ENCODE results near the gene EED.
"Not testable (repeated sequence)": the region's sequence is repeated elsewhere in the genome, so short reads cannot be mapped to it uniquely, and the experiment has no call there.

The EED gene

GRCh38 chr11:86214710-86215109 lies 29.8 kb upstream of the EED start:
- DNase-seq (ENCODE audit: low read depth), result no peak
- TF ChIP-seq, protein P1, sequence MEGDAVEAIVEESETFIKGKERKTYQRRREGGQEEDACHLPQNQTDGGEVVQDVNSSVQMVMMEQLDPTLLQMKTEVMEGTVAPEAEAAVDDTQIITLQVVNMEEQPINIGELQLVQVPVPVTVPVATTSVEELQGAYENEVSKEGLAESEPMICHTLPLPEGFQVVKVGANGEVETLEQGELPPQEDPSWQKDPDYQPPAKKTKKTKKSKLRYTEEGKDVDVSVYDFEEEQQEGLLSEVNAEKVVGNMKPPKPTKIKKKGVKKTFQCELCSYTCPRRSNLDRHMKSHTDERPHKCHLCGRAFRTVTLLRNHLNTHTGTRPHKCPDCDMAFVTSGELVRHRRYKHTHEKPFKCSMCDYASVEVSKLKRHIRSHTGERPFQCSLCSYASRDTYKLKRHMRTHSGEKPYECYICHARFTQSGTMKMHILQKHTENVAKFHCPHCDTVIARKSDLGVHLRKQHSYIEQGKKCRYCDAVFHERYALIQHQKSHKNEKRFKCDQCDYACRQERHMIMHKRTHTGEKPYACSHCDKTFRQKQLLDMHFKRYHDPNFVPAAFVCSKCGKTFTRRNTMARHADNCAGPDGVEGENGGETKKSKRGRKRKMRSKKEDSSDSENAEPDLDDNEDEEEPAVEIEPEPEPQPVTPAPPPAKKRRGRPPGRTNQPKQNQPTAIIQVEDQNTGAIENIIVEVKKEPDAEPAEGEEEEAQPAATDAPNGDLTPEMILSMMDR (IDR thresholded peaks at IDR 0.05; ENCODE audit: low read length, missing control alignments), result peak; percentile 5
- H3K4me3 ChIP-seq (replicated peaks; ENCODE audit: low read depth, low read length), result no peak overlapping the region

- peak; percentile 87 for DNase-seq (ENCODE audit: low read depth)
- TF ChIP-seq, protein P1 (IDR thresholded peaks at IDR 0.05; ENCODE audit: low read length, missing control alignments), result peak; percentile 97
- peak overlapping the region; percentile 21 for H3K4me3 ChIP-seq (replicated peaks; ENCODE audit: low read depth, low read length)
These were observed 26.1 kb upstream of the EED start for GRCh38 chr11:86218125-86219084.

- DNase-seq (ENCODE audit: low read depth), result no peak
- TF ChIP-seq, protein P1 (IDR thresholded peaks at IDR 0.05; ENCODE audit: low read length, missing control alignments), result no peak
- no peak overlapping the region for H3K4me3 ChIP-seq (replicated peaks; ENCODE audit: low read depth, low read length)
These were observed 25.0 kb upstream of the EED start for GRCh38 chr11:86219311-86220193.

- no peak overlapping the region for H3K4me3 ChIP-seq (replicated peaks; ENCODE audit: low read depth, low read length)
- TF ChIP-seq, protein P1 (IDR thresholded peaks at IDR 0.05; ENCODE audit: low read length, missing control alignments), result no peak
- DNase-seq (ENCODE audit: low read depth), result no peak
These were observed 23.9 kb upstream of the EED start for GRCh38 chr11:86220653-86221052.

- TF ChIP-seq, protein P1 (IDR thresholded peaks at IDR 0.05; ENCODE audit: low read length, missing control alignments), result no peak
- peak; percentile 59 for DNase-seq (ENCODE audit: low read depth)
- H3K4me3 ChIP-seq (replicated peaks; ENCODE audit: low read depth, low read length), result no peak overlapping the region
These were observed 22.5 kb upstream of the EED start for GRCh38 chr11:86222081-86222480.

DNA sequence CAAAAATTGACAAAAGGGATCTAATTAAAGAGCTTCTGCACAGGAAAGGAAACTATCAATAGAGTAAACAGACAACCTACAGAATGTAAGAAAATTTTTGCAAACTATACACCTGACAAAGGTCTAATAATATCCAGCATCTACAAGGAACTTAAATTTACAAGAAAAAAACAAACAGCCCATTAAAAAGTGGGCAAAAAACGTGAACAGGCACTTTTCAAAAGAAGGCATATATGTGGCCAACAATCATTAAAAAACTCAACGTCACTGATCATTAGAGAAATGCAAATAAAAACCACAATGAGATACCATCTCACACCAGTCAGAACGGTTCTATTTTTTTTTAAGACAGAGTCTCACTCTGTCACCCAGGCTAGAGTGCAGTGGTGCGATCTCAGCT lies 20.0 kb upstream of the EED start:
- not testable (repeated sequence) for DNase-seq (ENCODE audit: low read depth); H3K4me3 ChIP-seq (replicated peaks; ENCODE audit: low read depth, low read length)

DNA sequence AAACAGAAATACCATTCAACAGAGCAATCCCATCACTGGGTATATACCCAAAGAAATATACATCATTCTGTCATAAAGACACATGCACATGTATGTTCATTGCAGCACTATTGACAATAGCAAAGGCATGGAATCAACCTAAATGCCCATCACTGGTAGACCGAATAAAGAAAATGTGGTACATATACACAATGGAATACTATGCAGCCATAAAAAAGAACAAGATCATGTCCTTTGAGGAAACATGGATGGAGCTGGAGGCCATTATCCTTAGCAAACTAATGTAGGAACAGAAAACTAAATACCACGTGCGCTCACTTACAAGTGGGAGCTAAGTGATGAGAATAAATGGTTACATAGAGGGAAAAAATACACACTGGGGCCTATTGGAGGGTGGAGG lies 19.2 kb upstream of the EED start:
- not testable (repeated sequence) for H3K4me3 ChIP-seq (replicated peaks; ENCODE audit: low read depth, low read length); DNase-seq (ENCODE audit: low read depth)
